Common myeloid progenitor, CD34-positive (primary cell): ENCODE data around the gene ETV6.

Experiments used
- CTCF ChIA-PET: fragments of 350-600 bp; sonication (Branson Sonifier 250); formaldehyde crosslinking; loops from one replicate; lab custom pipeline; 2021; ENCODE audit warnings: antibody characterized with exemption; lab: Charles Lee
- POLR2A ChIA-PET: fragments of 350-600 bp; sonication (Branson Sonifier 250); formaldehyde crosslinking; loops from one replicate; lab custom pipeline; 2021; ENCODE audit warnings: antibody characterized with exemption; lab: Charles Lee
- DNase-seq, 3 donors: peaks; one replicate each; pipeline versions ENCODE4 v3.0.0 to v3.0.0-alpha.2; 2013
- H3K27ac ChIP-seq, 2 experiments: 1 replicate in 1 of 2; 2 replicates in 1 of 2; pipeline ENCODE4 v1.7.0; 2013; ENCODE audit warnings: inconsistent platforms in 2 of 2, low read length in 2 of 2, mild to moderate bottlenecking in 2 of 2, low read depth in 1 of 2, moderate library complexity in 1 of 2; ENCODE audit not compliant: severe bottlenecking in 2 of 2, insufficient read depth in 1 of 2, poor library complexity in 1 of 2
- H3K27me3 ChIP-seq, 5 experiments: replicated peaks in 2 of 5; 1 replicate in 3 of 5; 2 replicates in 2 of 5; pipeline versions ENCODE4 v1.6.1 to v1.7.0; 2013; ENCODE audit warnings: low read length in 4 of 5, mild to moderate bottlenecking in 2 of 5, moderate library complexity in 2 of 5, inconsistent platforms in 1 of 5; ENCODE audit not compliant: insufficient read depth in 5 of 5, control insufficient read depth in 4 of 5
- H3K36me3 ChIP-seq, 4 experiments: 1 replicate in 2 of 4; 2 replicates in 2 of 4; pipeline versions ENCODE4 v1.6.1 to v1.7.0; 2013; ENCODE audit warnings: low read length in 3 of 4, control low read depth in 1 of 4, mild to moderate bottlenecking in 1 of 4; ENCODE audit not compliant: control insufficient read depth in 4 of 4, insufficient read depth in 4 of 4
- H3K4me1 ChIP-seq, 4 experiments: 1 replicate in 3 of 4; 2 replicates in 1 of 4; pipeline versions ENCODE4 v1.6.1 to v1.7.1; 2013; ENCODE audit warnings: low read length in 3 of 4, mild to moderate bottlenecking in 3 of 4, control low read depth in 1 of 4, inconsistent platforms in 1 of 4, moderate library complexity in 1 of 4; ENCODE audit not compliant: control insufficient read depth in 4 of 4, insufficient read depth in 4 of 4; ENCODE audit errors: control extremely low read depth in 1 of 4
- H3K4me3 ChIP-seq, 7 experiments: 1 replicate in 4 of 7; 2 replicates in 3 of 7; pipeline versions ENCODE4 v1.5.1 to v1.7.0; 2013; ENCODE audit warnings: mild to moderate bottlenecking in 7 of 7, low read length in 6 of 7, moderate library complexity in 6 of 7, inconsistent platforms in 2 of 7, low read depth in 2 of 7, control low read depth in 1 of 7; ENCODE audit not compliant: insufficient read depth in 4 of 7, control insufficient read depth in 1 of 7; ENCODE audit errors: extremely low read depth in 1 of 7
- H3K9me3 ChIP-seq, 5 experiments: 1 replicate in 4 of 5; 2 replicates in 1 of 5; pipeline versions ENCODE4 v1.6.1 to v1.7.1; 2013; ENCODE audit warnings: low read length in 4 of 5, mild to moderate bottlenecking in 2 of 5, inconsistent platforms in 1 of 5, low read depth in 1 of 5, moderate library complexity in 1 of 5; ENCODE audit not compliant: control insufficient read depth in 4 of 5, insufficient read depth in 2 of 5; ENCODE audit errors: control extremely low read depth in 1 of 5
- WGBS: methylation state at CpG from one replicate; pipeline ENCODE4 v1.1.5; 2013; ENCODE audit not compliant: insufficient coverage; 5-methylcytosine and 5-hydroxymethylcytosine counted together

Gene ETV6

DNA sequence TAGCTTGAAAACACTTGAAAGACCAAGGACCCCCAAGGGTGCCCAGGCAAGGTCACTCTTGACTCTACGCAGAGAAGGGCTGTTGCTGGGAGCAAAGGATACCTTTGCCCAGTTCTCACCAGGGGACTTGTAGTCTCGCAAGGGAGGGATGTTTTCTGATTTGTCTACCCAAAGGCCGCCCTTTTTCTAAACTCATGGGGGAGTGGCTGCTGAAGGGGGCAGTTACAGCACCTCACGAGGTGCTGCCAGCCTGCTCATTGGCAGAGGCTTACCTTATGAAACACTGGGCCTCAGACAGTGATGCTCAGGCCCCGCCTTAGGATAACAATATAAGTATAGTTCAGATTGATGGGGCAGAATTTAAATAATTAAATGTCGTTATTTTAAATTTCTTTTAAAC lies 107.0 kb downstream of the ETV6 start:
- Histone ChIP-seq H3K9me3 (no peaks in the 10 kb centered on the region), H3K36me3 (peaks cover 19 to 87% (median 55%) of the 10 kb centered on the region in 4 experiments), H3K4me3 (no peak overlapping the region), H3K4me1 (peaks cover 21 to 88% (median 63%) of the 10 kb centered on the region in 4 experiments), H3K27ac (peak overlapping the region in 1 of 2 experiments; percentile 46), H3K27me3 (no peaks in the 10 kb centered on the region)
- POLR2A ChIA-PET, result interaction anchor here (0.6 kb wide), 2 partner anchors 13 to 74 kb away, joined by 3 to 6 read pairs; no protein-coding TSS in a partner anchor
- 93% methylated on average over 2 of the region's 6 CpGs for WGBS
- CTCF ChIA-PET, result interaction anchor here (1.0 to 1.2 kb wide), 2 partner anchors 10 to 12 kb away, joined by 3 read pairs; no protein-coding TSS in a partner anchor
- no peak for DNase-seq

DNA sequence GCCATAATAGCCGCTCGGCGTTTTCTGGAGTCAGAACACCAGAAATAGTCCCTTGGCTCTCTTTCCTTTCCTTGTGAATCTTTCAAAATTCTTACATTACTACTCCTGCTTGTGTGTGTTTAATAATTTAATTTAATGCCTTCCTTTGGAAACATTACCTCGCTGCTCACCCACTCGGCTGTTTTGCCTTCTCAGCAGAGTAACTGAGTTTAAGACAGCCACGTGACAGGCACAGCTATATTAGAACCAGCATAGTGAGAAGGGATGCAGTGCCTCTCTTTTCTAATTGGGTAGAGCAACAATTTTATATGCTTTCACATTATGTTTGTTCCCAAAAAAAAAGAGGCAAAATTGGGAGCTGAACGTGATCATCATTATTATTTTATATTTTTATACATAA lies 107.6 kb downstream of the ETV6 start:
- CTCF ChIA-PET, result interaction anchor here (1.1 to 2.4 kb wide), 2 partner anchors 8 to 12 kb away, joined by 3 to 10 read pairs; no protein-coding TSS in a partner anchor
- Histone ChIP-seq H3K27ac (peak overlapping the region in 1 of 2 experiments; percentile 46), H3K4me3 (no peak overlapping the region), H3K27me3 (no peaks in the 10 kb centered on the region), H3K4me1 (peaks cover 21 to 88% (median 64%) of the 10 kb centered on the region in 4 experiments), H3K36me3 (peaks cover 23 to 91% (median 60%) of the 10 kb centered on the region in 4 experiments), H3K9me3 (no peaks in the 10 kb centered on the region)
- WGBS, result 100% methylated on average over 1 of the region's 7 CpGs
- no peak for DNase-seq
- POLR2A ChIA-PET, result interaction anchor here (0.8 to 2.1 kb wide), 2 partner anchors 11 to 31 kb away, joined by 3 to 6 read pairs; no protein-coding TSS in a partner anchor

DNA sequence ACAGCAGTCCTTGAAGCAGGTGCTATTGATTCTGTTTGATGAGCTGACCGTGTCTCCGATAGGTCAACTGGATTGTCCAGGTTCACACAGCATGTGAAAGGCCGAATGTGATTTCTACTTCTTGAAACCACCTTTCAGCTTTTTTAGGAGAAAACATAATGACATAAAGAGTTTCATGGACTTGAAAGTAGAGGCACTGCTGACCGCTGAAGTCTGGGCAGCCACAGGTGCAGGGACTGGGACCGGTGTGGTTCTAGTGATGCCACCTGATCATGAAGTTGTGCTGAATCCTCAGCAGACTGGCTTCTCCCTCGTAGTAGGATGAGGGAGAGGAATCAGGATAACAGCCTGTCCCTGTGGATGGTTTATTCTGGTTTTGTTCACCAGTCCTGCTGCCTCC lies 108.1 kb downstream of the ETV6 start:
- WGBS, result 100% methylated on average over 6 of the region's 6 CpGs
- no peak for DNase-seq
- Histone ChIP-seq H3K27me3 (no peaks in the 10 kb centered on the region), H3K9me3 (no peaks in the 10 kb centered on the region), H3K4me1 (peaks cover 24 to 88% (median 64%) of the 10 kb centered on the region in 4 experiments), H3K27ac (peak overlapping the region; percentile 61 to 67), H3K36me3 (peaks cover 23 to 89% (median 61%) of the 10 kb centered on the region in 4 experiments), H3K4me3 (no peak overlapping the region)
- ChIA-PET POLR2A (interaction anchor here (0.8 to 2.1 kb wide), 2 partner anchors 11 to 31 kb away, joined by 3 to 6 read pairs; no protein-coding TSS in a partner anchor), CTCF (interaction anchor here (1.1 to 2.4 kb wide), 3 partner anchors 8 to 12 kb away, joined by 3 to 10 read pairs (median 4); no protein-coding TSS in a partner anchor)

GRCh38 chr12:11758087-11758486 lies 108.6 kb downstream of the ETV6 start:
- 76% methylated on average over 2 of the region's 4 CpGs for WGBS
- Histone ChIP-seq H3K9me3 (no peaks in the 10 kb centered on the region), H3K4me3 (no peak overlapping the region), H3K4me1 (peaks cover 26 to 88% (median 65%) of the 10 kb centered on the region in 4 experiments), H3K36me3 (peaks cover 23 to 89% (median 63%) of the 10 kb centered on the region in 4 experiments), H3K27me3 (no peaks in the 10 kb centered on the region), H3K27ac (peak overlapping the region; percentile 61 to 67)
- ChIA-PET POLR2A (interaction anchor here (2.1 kb wide), 1 partner anchor 12 kb away, joined by 6 read pairs; no protein-coding TSS in a partner anchor), CTCF (interaction anchor here (0.8 to 2.4 kb wide), 4 partner anchors 9 to 14 kb away, joined by 3 to 10 read pairs (median 4); no protein-coding TSS in a partner anchor)
- no peak for DNase-seq

- H3K4me3 ChIP-seq, result no peak overlapping the region
- ChIA-PET CTCF (interaction anchor here (0.8 to 2.4 kb wide), 8 partner anchors 9 to 274 kb away, joined by 3 to 10 read pairs (median 4); no protein-coding TSS in a partner anchor), POLR2A (interaction anchor here (0.7 to 2.1 kb wide), 3 partner anchors 9 to 13 kb away, joined by 3 to 6 read pairs (median 4); no protein-coding TSS in a partner anchor)
- no peak for DNase-seq
- H3K36me3 ChIP-seq, result peaks cover 17 to 89% (median 62%) of the 10 kb centered on the region in 4 experiments
- H3K27ac ChIP-seq, result peak overlapping the region; percentile 61 to 67
- 51% methylated on average over 9 of the region's 14 CpGs for WGBS
- H3K4me1 ChIP-seq, result peaks cover 32 to 88% (median 65%) of the 10 kb centered on the region in 4 experiments
- H3K27me3 ChIP-seq, result no peaks in the 10 kb centered on the region
- H3K9me3 ChIP-seq, result no peaks in the 10 kb centered on the region
These were observed 109.3 kb downstream of the ETV6 start for GRCh38 chr12:11758510-11759493.

- Histone ChIP-seq H3K27ac (peak overlapping the region; percentile 61 to 67), H3K4me1 (peaks cover 38 to 92% (median 72%) of the 10 kb centered on the region in 4 experiments), H3K36me3 (peaks cover 17 to 89% (median 57%) of the 10 kb centered on the region in 4 experiments), H3K9me3 (no peaks in the 10 kb centered on the region), H3K4me3 (no peak overlapping the region), H3K27me3 (no peaks in the 10 kb centered on the region)
- CTCF ChIA-PET, result interaction anchor here (0.7 to 2.0 kb wide), 7 partner anchors 8 to 273 kb away, joined by 3 to 5 read pairs (median 4); no protein-coding TSS in a partner anchor
- 100% methylated on average over 3 of the region's 5 CpGs for WGBS
- POLR2A ChIA-PET, result interaction anchor here (0.7 to 1.5 kb wide), 2 partner anchors 9 to 14 kb away, joined by 3 to 4 read pairs; no protein-coding TSS in a partner anchor
- no peak for DNase-seq
These were observed 110.0 kb downstream of the ETV6 start for GRCh38 chr12:11759494-11759878.
